H7 (cell line): Measurements from ENCODE around the gene STYXL1. TPM values are rescaled to one million over a fixed set of nuclear protein-coding genes. Genes with fewer than 3 reads are reported as not detected.
A peak's percentile ranks its signal among the peaks of the same experiment; 100 is the strongest.

Experiments
- DNase-seq: peaks from one replicate; pipeline ENCODE4 v3.0.0; 2012
- H3K27me3 ChIP-seq: 2 replicates; pipeline ENCODE4 v1.6.0; 2011; ENCODE audit warnings: mild to moderate bottlenecking, low read length; ENCODE audit not compliant: control insufficient read depth, insufficient read depth
- H3K36me3 ChIP-seq: replicated peaks from 2 replicates; pipeline ENCODE4 v1.5.1; 2011; ENCODE audit warnings: low read length; ENCODE audit not compliant: control insufficient read depth, insufficient read depth
- H3K4me3 ChIP-seq: 2 replicates; pipeline ENCODE4 v1.5.1; 2011; ENCODE audit warnings: low read depth, mild to moderate bottlenecking, control low read depth, low read length, moderate library complexity; ENCODE audit not compliant: insufficient read depth
- total RNA-seq: library from RNA; depleted of rRNA; stranded (reverse); fragments of >200 nt; shearing (Covaris generic); gene quantifications from 2 replicates; pipeline ENCODE4 v1.2.3, GENCODE V29; 2014

The STYXL1 gene
- total RNA-seq, 1 experiment from 2014 or later: 53.1 TPM

GRCh38 chr7:75969704-75970498 is 77.9 kb downstream of the STYXL1 start:
- no peak overlapping the region for H3K4me3 ChIP-seq
- H3K36me3 ChIP-seq: peaks cover 9% of the 10 kb centered on the region
- peak; percentile 43 for DNase-seq
- H3K27me3 ChIP-seq: no peaks in the 10 kb centered on the region

GRCh38 chr7:75969182-75969581 is 78.6 kb downstream of the STYXL1 start:
- peak; percentile 41 for DNase-seq
- Histone ChIP-seq H3K36me3 (peaks cover 9% of the 10 kb centered on the region), H3K27me3 (no peaks in the 10 kb centered on the region), H3K4me3 (no peak overlapping the region)

GRCh38 chr7:75968561-75969001 is 79.2 kb downstream of the STYXL1 start:
- peaks cover 7% of the 10 kb centered on the region for H3K36me3 ChIP-seq

GRCh38 chr7:75968012-75968411 is 79.8 kb downstream of the STYXL1 start:
- peaks cover 6% of the 10 kb centered on the region for H3K36me3 ChIP-seq
- H3K4me3 ChIP-seq: no peak overlapping the region
- DNase-seq: peak; percentile 48
- H3K27me3 ChIP-seq: no peaks in the 10 kb centered on the region

More at GRCh38 chr7:75968561-75969001, 79.2 kb downstream of the STYXL1 start:
- H3K4me3 ChIP-seq: no peak overlapping the region
- no peaks in the 10 kb centered on the region for H3K27me3 ChIP-seq
- peak; percentile 44 for DNase-seq

- Histone ChIP-seq H3K36me3 (peaks cover 6% of the 10 kb centered on the region), H3K4me3 (no peak overlapping the region), H3K27me3 (no peaks in the 10 kb centered on the region)
- DNase-seq: peak; percentile 51
Observed at GRCh38 chr7:75967487-75967997, 80.3 kb downstream of the STYXL1 start.

GRCh38 chr7:75967055-75967454 is 80.7 kb downstream of the STYXL1 start:
- Histone ChIP-seq H3K36me3 (peaks cover 6% of the 10 kb centered on the region), H3K4me3 (no peak overlapping the region), H3K27me3 (no peaks in the 10 kb centered on the region)
- no peak for DNase-seq

- DNase-seq: no peak
- H3K27me3 ChIP-seq: no peaks in the 10 kb centered on the region
- peaks cover 6% of the 10 kb centered on the region for H3K36me3 ChIP-seq
- H3K4me3 ChIP-seq: no peak overlapping the region
Observed at GRCh38 chr7:75966190-75966961, 81.4 kb downstream of the STYXL1 start.

GRCh38 chr7:75965617-75966016 is 82.2 kb downstream of the STYXL1 start:
- Histone ChIP-seq H3K4me3 (no peak overlapping the region), H3K36me3 (peaks cover 6% of the 10 kb centered on the region), H3K27me3 (no peaks in the 10 kb centered on the region)
- no peak for DNase-seq

- DNase-seq: no peak
- Histone ChIP-seq H3K27me3 (no peaks in the 10 kb centered on the region), H3K36me3 (peaks cover 6% of the 10 kb centered on the region), H3K4me3 (no peak overlapping the region)
Observed at GRCh38 chr7:75963381-75963995, 84.3 kb downstream of the STYXL1 start.

- no peak for DNase-seq
- Histone ChIP-seq H3K4me3 (no peak overlapping the region), H3K27me3 (no peaks in the 10 kb centered on the region), H3K36me3 (peaks cover 7% of the 10 kb centered on the region)
Observed at GRCh38 chr7:75962607-75963380, 85.0 kb downstream of the STYXL1 start.

- H3K4me3 ChIP-seq: no peak overlapping the region
- peaks cover 11% of the 10 kb centered on the region for H3K36me3 ChIP-seq
- DNase-seq: peak; percentile 83
- no peaks in the 10 kb centered on the region for H3K27me3 ChIP-seq
Observed at GRCh38 chr7:75961218-75961617, 86.6 kb downstream of the STYXL1 start.

- DNase-seq: peak; percentile 17
- Histone ChIP-seq H3K36me3 (peaks cover 14% of the 10 kb centered on the region), H3K27me3 (no peaks in the 10 kb centered on the region), H3K4me3 (no peak overlapping the region)
Observed at GRCh38 chr7:75960372-75960771, 87.4 kb downstream of the STYXL1 start.

- H3K4me3 ChIP-seq: no peak overlapping the region
- peaks cover 17% of the 10 kb centered on the region for H3K36me3 ChIP-seq
- DNase-seq: peak; percentile 11
- H3K27me3 ChIP-seq: no peaks in the 10 kb centered on the region
Observed at GRCh38 chr7:75958802-75959543, 88.8 kb downstream of the STYXL1 start.
